Measurements from ENCODE around the gene UBE2D1. TPM values are rescaled to one million over a fixed set of nuclear protein-coding genes. Genes with fewer than 3 reads are reported as not detected.

Gene UBE2D1
- total and polyA plus RNA-seq, 2 of the 13 experiments (the other 11 are each of a cell fraction or from before 2014, with no cell fraction given): 6.2 to 13.8 TPM

Other genes with a start within 250 kb of the UBE2D1 start
- gene IPMK, start 67.1 kb upstream of the UBE2D1 start, total RNA-seq (2016; rRNA removed; fragmentation: Illumina TruSeq; extraction: Trizol): 3.9 and 5.4 TPM in 2 replicates
- 1.9 and 2.7 TPM in 2 replicates for gene IPMK, start 67.1 kb upstream of the UBE2D1 start, polyA plus RNA-seq (2011; rRNA removed)
- gene CISD1, start 65.8 kb upstream of the UBE2D1 start, total RNA-seq (2016; rRNA removed; fragmentation: Illumina TruSeq; extraction: Trizol): 78.9 and 92.2 TPM in 2 replicates
- gene CISD1, start 65.8 kb upstream of the UBE2D1 start, polyA plus RNA-seq (2011; rRNA removed): 47.8 and 63.4 TPM in 2 replicates
- 125 and 189 TPM in 2 replicates for gene TFAM, start 50.4 kb downstream of the UBE2D1 start, total RNA-seq (2016; rRNA removed; fragmentation: Illumina TruSeq; extraction: Trizol)
- 15.9 and 18.4 TPM in 2 replicates for gene TFAM, start 50.4 kb downstream of the UBE2D1 start, polyA plus RNA-seq (2011; rRNA removed)
- gene BICC1, start 177.9 kb downstream of the UBE2D1 start, total RNA-seq (2016; rRNA removed; fragmentation: Illumina TruSeq; extraction: Trizol): 0.15 and 0.18 TPM in 2 replicates
- gene BICC1, start 177.9 kb downstream of the UBE2D1 start, polyA plus RNA-seq (2011; rRNA removed): 1.3 and 1.5 TPM in 2 replicates

Measured in HepG2 (cell line).